Activated gamma-delta T cell (primary cell): ENCODE data around the gene SACS.

Experiments used
- DNase-seq: peaks from one replicate; lab custom pipeline; 2025; lab: John Stamatoyannopoulos, UW
- total RNA-seq, 2 donors: gene quantifications; one replicate each; lab custom pipeline; 2026; lab: John Stamatoyannopoulos, UW

SACS gene
- 207 to 290 reads per million in 2 donors for total RNA-seq

- no peak for DNase-seq
Measured at GRCh38 chr13:23433171-23434153, at the start of gene SACS. SACS (minus strand) TSS chr13:23433702; CDS start chr13:23411239, 22,463 bp downstream.

- DNase-seq: no peak
Measured at GRCh38 chr13:23480324-23480723, 46.8 kb upstream of the SACS start.

GRCh38 chr13:23477101-23477500, 43.6 kb upstream of the SACS start:
- DNase-seq: no peak

GRCh38 chr13:23473221-23473620, 39.7 kb upstream of the SACS start:
- no peak for DNase-seq

GRCh38 chr13:23472189-23472588, 38.7 kb upstream of the SACS start:
- DNase-seq: no peak

GRCh38 chr13:23470790-23471614, 37.5 kb upstream of the SACS start:
- no peak for DNase-seq

- DNase-seq: no peak
Measured at GRCh38 chr13:23469951-23470421, 36.5 kb upstream of the SACS start.

GRCh38 chr13:23468811-23469210, 35.3 kb upstream of the SACS start:
- DNase-seq: no peak

- DNase-seq: no peak
Measured at GRCh38 chr13:23467932-23468278, 34.4 kb upstream of the SACS start.

GRCh38 chr13:23467048-23467931, 33.8 kb upstream of the SACS start:
- DNase-seq: no peak

GRCh38 chr13:23466144-23467002, 32.9 kb upstream of the SACS start:
- DNase-seq: peak; percentile 23

GRCh38 chr13:23463661-23464060, 30.2 kb upstream of the SACS start:
- DNase-seq: no peak

GRCh38 chr13:23462815-23463559, 29.5 kb upstream of the SACS start:
- DNase-seq: no peak

GRCh38 chr13:23461544-23461943, 28.0 kb upstream of the SACS start:
- no peak for DNase-seq

GRCh38 chr13:23460921-23461320, 27.4 kb upstream of the SACS start:
- no peak for DNase-seq

- DNase-seq: no peak
Measured at GRCh38 chr13:23460309-23460708, 26.8 kb upstream of the SACS start.

GRCh38 chr13:23458989-23459388, 25.5 kb upstream of the SACS start:
- no peak for DNase-seq

- no peak for DNase-seq
Measured at GRCh38 chr13:23456437-23457210, 23.1 kb upstream of the SACS start.
